HG03103 (cell line): ENCODE data around the gene SRD5A2.
"Not testable (repeated sequence)": the region's sequence is repeated elsewhere in the genome, so short reads cannot be mapped to it uniquely, and the experiment has no call there.

Experiments
- ATAC-seq: cut with Tn5 transposase; IDR thresholded peaks from one replicate; pipeline ENCODE4 v1.9.1; 2021; ENCODE audit warnings: low read depth; ENCODE audit not compliant: unreplicated experiment

The SRD5A2 gene

DNA sequence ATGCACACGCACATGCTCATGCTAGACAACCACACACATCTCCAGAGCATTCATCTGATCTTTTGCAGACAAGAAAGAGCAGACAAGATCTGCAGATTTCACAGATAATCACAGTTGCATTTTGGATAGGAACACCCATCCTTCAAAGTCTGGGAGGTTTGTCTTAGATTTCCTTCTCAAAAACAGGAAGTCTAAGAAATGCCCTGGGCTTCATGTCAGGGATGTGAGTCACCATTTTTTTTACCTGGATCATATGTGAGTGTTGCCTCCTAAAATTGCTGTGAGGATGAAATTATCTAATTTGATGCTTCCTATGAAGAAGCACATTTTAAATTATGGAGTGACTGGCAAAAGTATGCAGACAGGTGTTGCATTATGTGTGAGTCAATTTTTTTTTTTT lies 46.1 kb downstream of the SRD5A2 start:
- no peak for ATAC-seq

- ATAC-seq = no peak
Measured at GRCh38 chr2:31533036-31533435, 47.7 kb downstream of the SRD5A2 start.

DNA sequence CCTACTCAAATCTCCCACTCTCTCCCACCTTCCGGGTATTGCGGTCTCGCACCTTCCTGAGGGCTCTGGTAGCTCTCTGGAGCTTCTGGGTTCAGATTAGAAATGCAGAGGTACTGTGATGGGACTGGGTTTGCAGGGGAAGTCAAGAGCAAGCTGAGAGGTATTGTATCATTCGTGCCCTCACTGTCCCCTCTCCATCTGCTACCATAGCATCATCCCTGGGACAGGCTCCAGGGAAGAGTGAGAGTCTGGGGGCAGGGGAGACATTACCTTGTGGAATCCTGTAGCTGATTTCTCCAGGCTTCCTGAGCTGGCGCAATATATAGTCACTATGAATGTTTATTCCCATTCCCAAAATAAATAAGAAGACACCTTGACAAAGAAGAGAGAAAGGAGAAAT lies 49.6 kb downstream of the SRD5A2 start:
- no peak for ATAC-seq

DNA sequence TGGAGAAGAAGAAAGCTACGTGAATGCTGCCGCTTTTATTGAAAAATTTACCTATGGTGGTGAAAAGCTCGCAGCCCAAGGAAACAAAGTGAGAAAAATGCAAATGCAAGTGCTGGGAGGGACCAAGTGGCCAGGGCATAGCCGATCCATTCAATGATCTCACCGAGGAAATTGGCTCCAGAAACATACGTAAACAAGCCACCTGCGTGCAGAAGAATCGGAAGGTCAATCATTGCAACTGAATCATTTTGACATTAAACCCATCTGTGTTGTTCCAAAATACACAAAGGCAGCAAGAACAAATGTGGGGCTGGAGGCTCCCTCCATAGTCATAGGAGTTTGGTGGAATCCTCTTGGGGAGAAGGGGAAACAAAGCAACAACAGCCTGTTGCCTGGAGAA lies 51.5 kb downstream of the SRD5A2 start:
- no peak for ATAC-seq

GRCh38 chr2:31528823-31529222 lies 51.9 kb downstream of the SRD5A2 start:
- ATAC-seq = no peak

DNA sequence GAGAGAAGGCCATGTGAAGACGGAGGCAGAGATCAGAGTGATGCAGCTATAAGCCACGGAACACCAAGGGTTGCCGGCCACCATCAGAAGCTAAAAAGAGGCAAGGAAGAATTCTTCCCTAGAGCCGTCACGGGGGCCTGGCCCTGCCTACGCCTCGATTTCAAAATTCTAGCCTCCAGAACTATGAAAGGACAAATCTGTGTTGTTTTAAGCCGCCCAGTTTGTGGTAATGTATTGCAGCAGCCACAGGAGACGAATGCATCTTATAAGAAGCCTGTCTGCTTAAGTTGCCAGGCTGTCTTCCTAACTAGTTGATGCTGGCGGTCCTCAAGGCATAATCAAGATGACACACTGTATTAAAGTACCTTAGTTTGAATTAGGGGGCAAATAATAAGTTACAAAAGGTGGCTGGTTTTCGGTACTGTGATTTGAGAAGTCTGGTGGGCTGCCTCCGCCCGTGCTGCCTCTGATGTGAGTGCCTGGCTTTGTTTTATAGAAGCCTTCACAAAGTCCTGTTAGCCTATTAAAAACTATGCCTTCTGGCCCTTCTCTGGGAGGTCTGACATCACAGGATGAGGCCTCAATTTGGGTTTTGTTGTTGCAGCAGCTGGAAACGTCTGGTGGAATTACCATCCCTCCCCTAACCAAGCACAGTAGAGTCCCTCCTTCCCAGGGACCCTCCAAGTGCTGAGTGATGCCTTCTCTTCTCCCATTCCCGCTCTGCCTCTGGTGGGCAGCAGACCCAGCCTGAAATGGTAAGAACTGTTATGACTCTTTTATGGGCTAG lies 53.6 kb downstream of the SRD5A2 start:
- no peak for ATAC-seq

DNA sequence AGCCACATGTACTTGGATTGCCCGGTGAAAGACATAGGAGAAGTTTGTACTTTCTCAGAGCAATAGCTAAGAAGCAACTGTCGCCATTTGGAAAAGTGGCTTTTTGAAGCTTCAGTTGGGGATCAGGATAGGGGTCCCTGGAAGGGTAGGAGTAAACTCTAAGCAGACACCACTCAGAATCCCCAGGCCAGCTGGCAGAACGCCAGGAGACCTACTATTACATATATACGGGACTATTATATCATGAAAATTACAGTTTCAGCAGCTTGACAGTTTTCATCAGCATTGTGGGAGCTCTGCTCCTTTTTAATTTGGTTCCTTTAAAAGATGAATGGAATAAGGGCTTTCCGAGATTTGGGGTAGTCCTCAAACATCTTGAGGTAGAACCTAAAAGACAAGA lies 54.9 kb downstream of the SRD5A2 start:
- no peak for ATAC-seq

- no peak for ATAC-seq
Measured at GRCh38 chr2:31524592-31524991, 56.1 kb downstream of the SRD5A2 start.

DNA sequence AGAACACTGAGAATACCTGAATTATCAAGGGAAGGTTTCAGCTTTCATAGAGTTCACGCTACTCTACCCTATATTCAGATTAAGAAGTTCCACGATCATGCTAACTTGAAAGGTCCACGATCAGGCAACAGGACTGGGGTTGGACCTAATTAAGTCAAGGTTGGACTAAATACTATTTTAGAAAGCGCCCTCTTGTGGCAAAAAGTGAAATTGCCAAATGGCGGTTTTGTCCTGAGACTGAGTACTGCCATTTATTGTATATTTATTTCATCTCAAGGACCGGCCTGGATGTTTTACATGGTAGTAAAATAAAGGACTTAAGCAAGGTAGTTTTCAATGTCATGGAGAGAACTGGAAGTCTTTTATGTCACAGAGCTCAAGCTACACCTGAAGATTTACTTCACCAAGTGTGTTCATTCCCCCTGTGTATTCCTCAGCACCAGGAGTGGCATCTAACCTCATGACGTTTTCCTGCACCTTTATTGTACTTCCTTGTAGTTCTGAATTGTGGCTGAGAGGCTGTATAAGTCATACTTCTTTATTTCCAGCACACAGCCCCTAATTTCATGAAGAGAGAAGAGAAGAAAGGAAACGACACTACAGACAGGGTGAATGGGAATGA lies 56.8 kb downstream of the SRD5A2 start:
- ATAC-seq = no peak

DNA sequence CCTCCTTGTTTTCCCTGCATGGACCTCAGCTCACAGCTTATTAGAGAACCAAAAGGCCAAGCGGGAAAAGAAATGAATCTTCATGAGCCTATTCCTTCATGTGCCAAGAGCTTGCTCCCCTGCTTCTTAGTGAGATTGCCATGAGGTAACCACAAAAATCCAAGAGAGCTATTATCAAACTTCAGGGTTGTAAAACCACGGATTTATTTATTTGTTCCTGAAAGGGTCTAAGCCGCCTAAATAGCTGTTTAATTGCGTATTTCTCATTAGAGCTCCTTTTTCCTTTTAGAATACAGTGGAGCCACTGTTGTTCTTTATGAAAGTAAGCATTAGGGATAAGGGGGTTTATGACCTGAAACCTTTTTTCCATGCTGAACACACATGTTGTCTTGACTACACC lies 58.0 kb downstream of the SRD5A2 start:
- no peak for ATAC-seq

GRCh38 chr2:31517442-31518203 lies 63.1 kb downstream of the SRD5A2 start:
- no peak for ATAC-seq

DNA sequence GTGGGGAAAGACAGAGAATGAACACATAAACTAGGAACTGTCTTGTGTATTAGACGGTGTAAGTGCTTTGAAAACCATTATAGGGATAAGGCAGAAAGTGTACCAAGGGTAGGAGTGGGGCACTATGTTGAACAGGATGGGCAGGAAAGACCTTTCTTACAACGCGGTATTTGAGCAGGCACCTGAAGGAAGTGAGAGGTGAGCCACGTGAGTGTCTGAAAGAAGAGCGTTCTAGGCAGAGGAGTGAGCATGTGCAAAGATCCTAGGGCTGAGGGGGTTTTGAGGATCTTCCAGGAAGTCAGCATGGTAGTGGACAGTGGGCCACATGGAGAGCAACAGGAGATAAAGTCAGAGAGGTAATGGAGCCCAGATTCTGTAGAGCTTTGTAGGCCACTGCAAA lies 65.2 kb downstream of the SRD5A2 start:
- no peak for ATAC-seq

GRCh38 chr2:31513553-31513952 lies 67.2 kb downstream of the SRD5A2 start:
- no peak for ATAC-seq

DNA sequence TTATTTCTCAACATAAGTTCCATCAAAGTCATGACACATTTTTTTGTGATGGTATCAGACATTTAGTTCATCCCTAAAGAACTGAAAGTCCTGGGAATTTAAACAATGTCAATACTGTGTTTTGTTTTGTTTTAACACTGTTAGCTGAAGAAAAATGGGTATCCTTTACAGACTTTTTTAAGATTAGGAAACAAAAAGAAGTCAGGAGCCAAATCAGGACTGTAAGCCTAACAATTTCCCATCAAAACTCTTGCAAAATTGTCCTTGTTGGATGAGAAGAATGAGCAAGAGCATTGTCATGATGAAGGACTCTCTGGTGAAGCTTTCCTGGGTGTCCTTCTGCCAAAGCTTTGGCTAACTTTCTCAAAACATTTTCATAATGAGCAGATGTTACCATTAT lies 69.4 kb downstream of the SRD5A2 start:
- ATAC-seq = no peak

DNA sequence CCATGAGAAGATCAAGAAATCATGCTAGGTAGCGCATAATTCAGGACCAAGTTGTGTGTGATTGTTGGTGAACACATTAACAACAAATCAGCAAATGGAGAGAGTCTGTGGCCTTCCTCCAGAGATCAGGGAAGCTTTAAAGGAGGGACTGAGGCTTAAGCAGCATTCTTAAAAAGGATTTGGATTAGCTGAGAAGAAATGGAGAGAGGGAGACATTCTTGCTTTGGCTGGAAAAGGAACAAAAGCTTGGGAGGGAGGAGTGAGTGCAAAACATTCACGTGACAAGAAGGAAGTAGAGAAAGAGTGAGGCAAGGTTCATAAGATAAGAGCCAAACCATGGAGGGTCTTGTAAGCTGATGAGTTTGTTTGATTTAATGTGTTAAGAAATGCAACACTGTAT lies 75.6 kb downstream of the SRD5A2 start:
- no peak for ATAC-seq

GRCh38 chr2:31504311-31504710 lies 76.4 kb downstream of the SRD5A2 start:
- no peak for ATAC-seq

DNA sequence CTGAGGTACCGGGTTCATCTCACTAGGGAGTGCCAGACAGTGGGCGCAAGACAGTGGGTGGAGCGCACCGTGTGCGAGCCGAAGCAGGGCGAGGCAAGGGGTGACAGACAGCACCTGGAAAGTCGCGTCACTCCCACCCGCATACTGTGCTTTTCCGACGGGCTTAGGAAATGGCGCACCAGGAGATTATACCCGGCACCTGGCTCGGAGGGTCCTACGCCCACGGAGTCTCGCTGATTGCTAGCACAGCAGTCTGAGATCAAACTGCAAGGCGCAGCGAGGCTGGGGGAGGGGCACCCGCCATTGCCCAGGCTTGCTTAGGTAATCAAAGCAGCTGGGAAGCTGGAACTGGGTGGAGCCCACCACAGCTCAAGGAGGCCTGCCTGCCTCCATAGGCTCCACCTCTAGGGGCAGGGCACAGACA lies 84.3 kb downstream of the SRD5A2 start:
- not testable (repeated sequence) for ATAC-seq

DNA sequence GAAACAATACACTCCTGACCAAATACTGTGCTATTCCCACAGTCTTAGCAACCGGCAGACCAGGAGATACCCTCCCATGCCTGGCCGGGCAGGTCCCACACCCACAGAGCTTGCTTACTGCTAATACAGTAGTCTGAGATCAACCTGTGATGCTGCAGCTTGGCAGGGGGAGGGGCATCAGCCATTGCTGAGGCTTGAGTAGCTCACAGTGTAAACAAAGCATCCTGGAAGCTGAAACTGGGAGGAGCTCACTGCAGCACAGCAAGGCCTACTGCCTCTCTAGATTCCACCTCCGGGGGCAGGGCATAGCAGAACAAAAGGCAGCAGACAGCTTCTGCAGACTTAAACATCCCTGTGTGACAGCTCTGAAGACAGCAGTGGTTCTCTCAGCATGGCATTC lies 91.4 kb downstream of the SRD5A2 start:
- not testable (repeated sequence) for ATAC-seq

DNA sequence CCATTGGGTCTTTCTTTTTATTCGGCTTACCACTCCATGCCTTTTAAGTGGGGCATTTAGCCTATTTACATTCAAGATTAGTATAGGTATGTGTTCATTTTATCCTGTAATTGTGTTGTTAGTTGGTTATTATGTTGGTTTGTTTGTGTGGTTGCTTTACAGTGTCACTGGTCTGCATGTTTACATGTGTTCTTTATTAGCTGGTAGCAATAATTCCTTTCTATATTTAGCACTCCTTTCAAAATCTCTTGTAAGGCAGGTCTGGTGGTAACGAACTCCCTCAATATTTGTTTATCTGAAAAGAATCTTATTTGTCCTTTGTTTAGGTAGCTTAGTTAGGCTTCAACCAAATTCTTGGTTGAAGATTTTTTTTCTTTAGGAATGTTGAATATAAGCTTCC lies 97.5 kb downstream of the SRD5A2 start:
- no peak for ATAC-seq

DNA sequence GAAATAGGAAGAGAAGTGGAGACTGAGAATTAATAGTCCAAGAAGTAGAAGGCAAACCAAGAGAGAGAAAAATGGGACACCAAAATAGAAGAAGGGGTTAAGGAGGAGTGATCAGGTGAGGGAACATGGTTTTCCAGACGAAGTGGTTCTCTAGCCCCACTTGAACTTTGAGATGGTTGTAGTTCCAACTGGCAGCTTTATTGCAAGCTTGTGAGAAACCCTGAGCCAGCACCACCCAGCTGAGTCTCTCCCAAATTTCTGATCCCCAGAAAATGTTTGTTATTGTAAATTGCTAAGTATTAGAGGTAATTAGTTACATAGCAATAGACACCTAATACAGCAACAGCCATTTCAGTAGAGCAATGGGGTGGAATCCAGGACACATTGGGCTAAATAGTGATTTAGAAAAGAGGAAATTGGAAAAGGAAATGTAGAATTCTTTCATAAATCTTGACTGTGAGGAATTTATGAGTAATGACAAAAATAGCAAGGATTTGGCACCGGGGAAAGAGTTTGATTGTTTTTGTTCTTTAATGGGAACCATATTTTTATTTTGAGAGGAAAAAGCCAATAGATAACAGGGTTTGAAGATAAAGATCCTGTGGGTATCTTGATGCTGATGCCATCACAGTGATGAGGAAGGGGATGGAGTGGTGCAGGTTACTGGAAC lies 104.1 kb downstream of the SRD5A2 start:
- no peak for ATAC-seq

DNA sequence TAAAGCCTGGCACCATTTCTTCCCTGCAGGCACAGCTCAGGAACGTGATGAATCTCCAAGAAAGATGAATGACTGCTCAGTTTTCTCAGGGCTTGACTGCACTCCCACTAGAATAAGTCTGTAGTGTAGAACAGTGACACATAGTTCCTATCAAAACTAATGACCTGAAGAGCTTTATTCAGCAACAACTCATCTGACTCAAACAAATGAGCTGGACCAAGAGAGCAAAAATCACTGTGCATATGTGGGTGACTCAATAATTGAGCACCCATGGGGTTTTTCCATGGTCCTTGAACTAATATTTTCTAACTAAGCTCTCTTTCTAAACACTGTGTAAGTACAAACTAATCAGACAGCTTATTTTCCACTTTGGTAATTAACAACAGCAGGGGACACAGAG lies 105.0 kb downstream of the SRD5A2 start:
- ATAC-seq = no peak
